Neural progenitor cell (in vitro differentiated cells): ENCODE data around the gene BLOC1S4. TPM values are rescaled to one million over a fixed set of nuclear protein-coding genes. Genes with fewer than 3 reads are reported as not detected.
A peak's percentile ranks its signal among the peaks of the same experiment; 100 is the strongest.

Source experiments
- DNase-seq: peaks from one replicate; pipeline ENCODE4 v3.0.0-alpha.2; 2016; ENCODE audit warnings: low spot score
- H2AFZ ChIP-seq: fragments of 200-600 bp; sonication (generic); replicated peaks from 2 replicates; pipeline ENCODE4 v1.6.1; 2016; ENCODE audit warnings: antibody characterized with exemption
- H3F3A ChIP-seq: fragments of 200-600 bp; sonication (generic); 2 replicates; pipeline ENCODE4 v1.6.1; 2016; ENCODE audit warnings: antibody characterized with exemption, low read depth
- H3K27ac ChIP-seq: fragments of 200-600 bp; sonication (generic); 2 replicates; pipeline ENCODE4 v1.5.1; 2016; ENCODE audit warnings: mild to moderate bottlenecking
- H3K27me3 ChIP-seq: fragments of 200-600 bp; sonication (generic); 2 replicates; pipeline ENCODE4 v1.6.1; 2016; ENCODE audit warnings: mild to moderate bottlenecking, moderate library complexity
- H3K36me3 ChIP-seq: fragments of 200-600 bp; sonication (generic); 2 replicates; pipeline ENCODE4 v1.5.1; 2016
- H3K4me1 ChIP-seq: fragments of 200-600 bp; sonication (generic); 2 replicates; pipeline ENCODE4 v1.6.1; 2016; ENCODE audit warnings: mixed run types
- H3K4me2 ChIP-seq: fragments of 200-600 bp; sonication (generic); 2 replicates; pipeline ENCODE4 v1.6.1; 2016
- H3K4me3 ChIP-seq: fragments of 200-600 bp; sonication (generic); 2 replicates; pipeline ENCODE4 v1.5.1; 2016
- H3K79me2 ChIP-seq: fragments of 200-600 bp; sonication (generic); 2 replicates; pipeline ENCODE4 v1.6.1; 2016; ENCODE audit warnings: low read depth
- H3K9ac ChIP-seq: fragments of 200-600 bp; sonication (generic); 2 replicates; pipeline ENCODE4 v1.6.1; 2016
- H3K9me3 ChIP-seq: fragments of 200-600 bp; sonication (generic); 2 replicates; pipeline ENCODE4 v1.5.1; 2016; ENCODE audit warnings: low read depth
- H4K20me1 ChIP-seq: fragments of 200-600 bp; sonication (generic); 2 replicates; pipeline ENCODE4 v1.6.1; 2016; ENCODE audit warnings: low read depth
- H3K27ac Mint-ChIP-seq: 3 replicates; pipeline ENCODE4 v1.8.0; 2021; ENCODE audit warnings: mixed read lengths
- H3K27me3 Mint-ChIP-seq: 2 replicates; pipeline ENCODE4 v1.8.0; 2022; ENCODE audit warnings: low read depth, mild to moderate bottlenecking, inconsistent platforms, moderate library complexity, mixed read lengths; ENCODE audit not compliant: insufficient read depth
- H3K36me3 Mint-ChIP-seq: 3 replicates; pipeline ENCODE4 v1.8.0; 2021; ENCODE audit warnings: mixed read lengths
- H3K4me1 Mint-ChIP-seq: 3 replicates; pipeline ENCODE4 v1.8.0; 2021; ENCODE audit warnings: mixed read lengths
- H3K4me3 Mint-ChIP-seq: 3 replicates; pipeline ENCODE4 v1.8.0; 2021; ENCODE audit warnings: mild to moderate bottlenecking, moderate library complexity, mixed read lengths
- H3K9me3 Mint-ChIP-seq: 3 replicates; pipeline ENCODE4 v1.8.0; 2020; ENCODE audit warnings: mixed read lengths
- CTCF ChIP-seq: fragments of 200-600 bp; sonication (generic); IDR thresholded peaks from 2 replicates; pipeline ENCODE4 v1.5.1; 2017; ENCODE audit warnings: antibody characterized with exemption, mild to moderate bottlenecking
- EZH2 ChIP-seq: fragments of 200-600 bp; sonication (generic); IDR thresholded peaks from 2 replicates; pipeline ENCODE4 v1.6.1; 2017; ENCODE audit warnings: antibody characterized with exemption, mild to moderate bottlenecking, moderate library complexity
- EZH2phosphoT487 ChIP-seq: fragments of 200-600 bp; sonication (generic); IDR thresholded peaks from 2 replicates; pipeline ENCODE4 v1.6.1; 2017; ENCODE audit warnings: antibody characterized with exemption
- total RNA-seq: library from RNA; depleted of rRNA; stranded (reverse); fragments of >200 nt; gene quantifications from 2 replicates; pipeline ENCODE4 v1.2.3, GENCODE V29; 2015; ENCODE audit warnings: low replicate concordance

BLOC1S4 gene
- total RNA-seq, 1 donor from 2014 or later: 10.5 TPM

DNA sequence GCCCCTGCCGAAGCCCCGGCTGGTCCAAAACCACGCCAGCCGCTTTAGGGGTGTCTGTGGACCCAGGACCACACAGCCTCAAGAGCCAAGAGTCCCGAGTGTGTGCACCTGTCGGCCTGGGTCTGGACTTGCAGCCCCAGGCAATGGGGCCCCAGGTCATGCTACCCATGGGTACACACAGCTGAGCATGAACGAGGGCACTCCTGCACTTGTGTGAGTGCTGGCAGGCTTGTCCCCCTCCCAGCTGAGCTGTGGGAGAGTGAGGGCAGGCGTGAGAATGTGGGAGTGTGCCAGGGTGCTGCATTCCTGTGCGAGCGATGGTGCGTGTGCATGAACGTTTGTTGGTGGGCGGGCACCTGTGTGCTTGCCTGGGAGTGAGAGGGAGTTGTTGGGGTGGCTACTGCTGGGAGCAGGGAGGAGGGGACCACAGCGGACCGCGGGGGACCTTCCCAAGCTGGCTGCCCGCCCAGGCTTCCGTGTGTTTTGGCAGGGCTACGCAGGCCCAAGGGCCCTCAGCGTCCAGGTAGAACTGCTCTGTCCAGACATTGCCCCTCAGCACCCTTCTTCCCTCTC is 30.8 kb downstream of the BLOC1S4 start:
- H3K9ac ChIP-seq: no peak overlapping the region
- H2AFZ ChIP-seq: no peak overlapping the region
- Mint-ChIP-seq H3K4me1 (peaks cover 13% of the 10 kb centered on the region), H3K4me3 (no peak overlapping the region), H3K9me3 (peaks cover 4% of the 10 kb centered on the region), H3K27me3 (peaks cover 12% of the 10 kb centered on the region), H3K27ac (peak overlapping the region; percentile 69), H3K36me3 (no peaks in the 10 kb centered on the region)
- TF ChIP-seq EZH2phosphoT487 (no peak), CTCF (no peak), EZH2 (no peak)
- no peaks in the 10 kb centered on the region for H3K9me3 ChIP-seq
- H3K79me2 ChIP-seq: no peaks in the 10 kb centered on the region
- H3K4me2 ChIP-seq: no peak overlapping the region
- H3K27me3 ChIP-seq: no peaks in the 10 kb centered on the region
- no peaks in the 10 kb centered on the region for H3K36me3 ChIP-seq
- H3K4me1 ChIP-seq: no peaks in the 10 kb centered on the region
- H3F3A ChIP-seq: no peaks in the 10 kb centered on the region
- no peak overlapping the region for H3K27ac ChIP-seq
- DNase-seq: no peak
- H3K4me3 ChIP-seq: no peak overlapping the region
- no peaks in the 10 kb centered on the region for H4K20me1 ChIP-seq

GRCh38 chr4:6747294-6748051 is 31.5 kb downstream of the BLOC1S4 start:
- Mint-ChIP-seq H3K27ac (no peak overlapping the region), H3K4me1 (peaks cover 16% of the 10 kb centered on the region), H3K27me3 (peaks cover 14% of the 10 kb centered on the region), H3K36me3 (no peaks in the 10 kb centered on the region), H3K9me3 (peaks cover 4% of the 10 kb centered on the region), H3K4me3 (no peak overlapping the region)
- no peaks in the 10 kb centered on the region for H3K79me2 ChIP-seq
- peaks cover under 1% of the 10 kb centered on the region for H3K4me1 ChIP-seq
- no peak overlapping the region for H3K4me2 ChIP-seq
- H3K9ac ChIP-seq: no peak overlapping the region
- no peaks in the 10 kb centered on the region for H3K27me3 ChIP-seq
- DNase-seq: no peak
- no peak overlapping the region for H2AFZ ChIP-seq
- no peak overlapping the region for H3K4me3 ChIP-seq
- no peaks in the 10 kb centered on the region for H3K9me3 ChIP-seq
- H4K20me1 ChIP-seq: no peaks in the 10 kb centered on the region
- no peak for TF ChIP-seq EZH2
- no peak for TF ChIP-seq EZH2phosphoT487
- TF ChIP-seq CTCF: no peak
- no peaks in the 10 kb centered on the region for H3F3A ChIP-seq
- no peaks in the 10 kb centered on the region for H3K36me3 ChIP-seq
- no peak overlapping the region for H3K27ac ChIP-seq

DNA sequence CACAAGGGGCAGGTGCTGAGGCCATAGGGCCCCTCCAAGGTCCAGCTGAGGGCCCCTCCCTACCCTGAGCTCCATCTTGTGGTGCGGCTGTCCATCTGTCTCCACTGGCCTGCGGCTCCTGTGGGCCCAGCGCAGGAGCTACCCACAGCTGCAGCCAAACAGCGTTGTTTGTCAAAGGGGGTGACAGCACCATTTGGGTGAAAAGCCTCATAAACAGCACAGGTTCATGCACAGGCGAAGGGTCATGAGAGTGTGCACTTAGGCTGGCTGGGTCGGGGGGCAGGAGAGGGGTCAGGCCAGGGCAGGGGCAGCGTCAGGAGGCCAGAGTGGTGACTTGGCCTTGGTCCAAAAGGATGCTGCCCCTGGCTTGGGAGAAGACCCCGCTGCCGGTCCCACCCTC is 32.3 kb downstream of the BLOC1S4 start:
- Mint-ChIP-seq H3K9me3 (peaks cover 4% of the 10 kb centered on the region), H3K4me1 (peaks cover 20% of the 10 kb centered on the region), H3K27ac (peak overlapping the region; percentile 37), H3K4me3 (no peak overlapping the region), H3K36me3 (no peaks in the 10 kb centered on the region), H3K27me3 (peaks cover 14% of the 10 kb centered on the region)
- TF ChIP-seq EZH2phosphoT487 (no peak), EZH2 (no peak), CTCF (no peak)
- Histone ChIP-seq H3K4me3 (no peak overlapping the region), H3K9ac (no peak overlapping the region), H3K4me1 (peaks cover 9% of the 10 kb centered on the region), H3K36me3 (no peaks in the 10 kb centered on the region), H4K20me1 (no peaks in the 10 kb centered on the region), H3K9me3 (no peaks in the 10 kb centered on the region), H3F3A (peaks cover 2% of the 10 kb centered on the region), H3K79me2 (no peaks in the 10 kb centered on the region), H3K27me3 (no peaks in the 10 kb centered on the region), H2AFZ (no peak overlapping the region), H3K27ac (no peak overlapping the region), H3K4me2 (no peak overlapping the region)
- no peak for DNase-seq
